Measurements from ENCODE around the gene FNDC5. TPM values are rescaled to one million over a fixed set of nuclear protein-coding genes. Genes with fewer than 3 reads are reported as not detected.

The FNDC5 gene
- polyA plus RNA-seq, 1 of the 3 experiments (the other 2 are of a cell fraction): 0.59 TPM

DNA sequence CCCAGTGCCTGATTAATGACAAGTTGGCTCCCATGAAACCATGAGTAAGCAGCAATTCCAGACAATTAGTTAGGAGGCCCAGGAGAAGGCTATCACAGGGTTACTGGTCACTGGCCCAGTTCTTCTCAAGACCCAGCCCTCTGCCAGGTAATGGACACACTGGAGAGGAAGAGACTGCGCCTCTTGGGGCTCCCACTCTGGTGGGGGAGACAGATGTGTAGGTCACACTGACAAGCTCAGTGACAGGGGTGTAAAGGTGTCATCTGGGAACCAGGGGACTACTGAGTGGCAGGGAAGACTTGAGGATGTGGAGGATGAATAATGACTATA, 20.5 kb upstream of the FNDC5 start:
- no peak overlapping the region for H3K27ac ChIP-seq (ENCODE audit: low read depth in 2 of 2, low read length in 1 of 2)
- ChIA-PET POLR2A (no interaction called here), CTCF (interaction anchor here (0.9 to 9.0 kb wide), 7 partner anchors 9 to 195 kb away, joined by 4 to 46 read pairs (median 13); partner anchors contain the start of gene FNDC5)
- DNase-seq: no peak
- H3K9me3 ChIP-seq: no peaks in the 10 kb centered on the region
- H3K4me1 ChIP-seq (ENCODE audit: control insufficient read depth in 1 of 2, insufficient read depth in 2 of 2, low read depth in 1 of 2, low read length in 1 of 2): peaks cover 0 to 8% of the 10 kb centered on the region in 2 experiments; a peak in 2 of 4 replicates
- TF ChIP-seq SMC3 (IDR thresholded peaks at IDR 0.05; ENCODE audit: low read depth, low read length): no peak
- no peak for TF ChIP-seq TAF1 (IDR thresholded peaks at IDR 0.05; ENCODE audit: borderline replicate concordance, low read depth, low read length)
- TF ChIP-seq FOXJ3 (CRISPR knock-in tag; IDR thresholded peaks at IDR 0.05): no peak
- TF ChIP-seq NRF1 (IDR thresholded peaks at IDR 0.05; ENCODE audit: low read depth, low read length): no peak
- no peak for TF ChIP-seq IRF3 (IDR thresholded peaks at IDR 0.05; ENCODE audit: low read depth, low read length)
- no peak for TF ChIP-seq EP300 (IDR thresholded peaks at IDR 0.05; ENCODE audit: borderline replicate concordance in 1 of 2, low read depth in 1 of 2, low read length in 1 of 2)
- peaks cover 4% of the 10 kb centered on the region for H3F3A ChIP-seq (replicated peaks; ENCODE audit: insufficient read depth)
- H3K9me2 ChIP-seq: no peaks in the 10 kb centered on the region
- H3K27me3 ChIP-seq (ENCODE audit: insufficient read depth): peaks cover 5% of the 10 kb centered on the region; the same call in 1 of the 2 replicates
- H3K4me2 ChIP-seq: no peak overlapping the region
- 67% methylated on average over 1 of the region's 1 CpG for WGBS (ENCODE audit: low lambda C conversion rate)
- no peak overlapping the region for H3K9ac ChIP-seq
- 0 out of 2 replicates have a peak, but pooled peaks cover 4% of the 10 kb centered on the region for H4K20me1 ChIP-seq (ENCODE audit: insufficient read depth)
- no peaks in the 10 kb centered on the region for H3K79me2 ChIP-seq (ENCODE audit: insufficient read depth)
- no peaks in the 10 kb centered on the region for H3K36me3 ChIP-seq (replicated peaks in 1 of 2; ENCODE audit: control insufficient read depth in 1 of 2, insufficient read depth in 2 of 2, low read length in 1 of 2)
- no peak overlapping the region for H3K4me3 ChIP-seq (ENCODE audit: low read depth in 2 of 2, low read length in 1 of 2)
- no peak overlapping the region for H2AFZ ChIP-seq (ENCODE audit: low read depth)

DNA sequence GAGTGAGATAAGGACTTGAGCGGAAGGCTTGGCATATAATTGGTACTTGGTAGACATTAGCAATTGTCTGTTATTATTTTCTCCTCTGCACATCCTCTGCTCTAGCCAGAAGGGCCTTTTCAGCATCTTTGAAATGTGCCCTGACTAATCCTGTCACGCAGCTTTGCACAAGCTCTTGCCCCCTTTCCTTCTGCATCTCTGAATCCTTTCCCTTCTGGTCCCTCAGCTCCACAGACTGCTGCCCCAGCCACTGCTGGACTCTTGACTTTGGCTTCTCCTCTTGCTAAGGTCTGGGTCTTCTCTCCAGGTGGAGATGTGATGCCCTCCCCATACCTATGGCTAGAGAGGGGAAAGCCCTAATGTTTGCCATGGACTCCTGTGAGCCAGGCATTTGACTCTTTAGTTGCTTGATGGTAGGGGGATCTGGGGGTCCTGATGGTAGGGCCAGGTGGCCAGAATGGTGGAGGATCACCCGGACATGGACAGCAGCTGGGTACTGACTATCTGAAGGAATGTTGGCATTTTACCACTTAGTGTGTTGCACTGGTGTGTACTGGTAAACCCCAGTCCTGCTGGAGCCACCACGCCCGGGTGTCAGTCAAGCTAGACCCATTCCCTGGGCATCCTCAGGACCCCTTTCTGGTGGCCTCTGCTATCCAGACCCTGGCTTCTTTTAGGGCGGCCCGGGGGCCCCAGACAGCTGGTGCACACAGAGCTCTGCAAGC, 20.0 kb upstream of the FNDC5 start:
- peak; percentile 14 for DNase-seq
- H4K20me1 ChIP-seq (ENCODE audit: insufficient read depth): 0 out of 2 replicates have a peak, but pooled peaks cover 4% of the 10 kb centered on the region
- no peaks in the 10 kb centered on the region for H3K36me3 ChIP-seq (replicated peaks in 1 of 2; ENCODE audit: control insufficient read depth in 1 of 2, insufficient read depth in 2 of 2, low read length in 1 of 2)
- H3K4me1 ChIP-seq (ENCODE audit: control insufficient read depth in 1 of 2, insufficient read depth in 2 of 2, low read depth in 1 of 2, low read length in 1 of 2): peaks cover 0 to 8% of the 10 kb centered on the region in 2 experiments; a peak in 2 of 4 replicates
- 82% methylated on average over 5 of the region's 7 CpGs for WGBS (ENCODE audit: low lambda C conversion rate)
- H3K9me3 ChIP-seq: no peaks in the 10 kb centered on the region
- H3K27ac ChIP-seq (ENCODE audit: low read depth in 2 of 2, low read length in 1 of 2): no peak overlapping the region
- no peak overlapping the region for H2AFZ ChIP-seq (ENCODE audit: low read depth)
- no peak overlapping the region for H3K9ac ChIP-seq
- H3K9me2 ChIP-seq: no peaks in the 10 kb centered on the region
- peaks cover 5% of the 10 kb centered on the region; the same call in 1 of the 2 replicates for H3K27me3 ChIP-seq (ENCODE audit: insufficient read depth)
- H3K4me2 ChIP-seq: no peak overlapping the region
- H3F3A ChIP-seq (replicated peaks; ENCODE audit: insufficient read depth): peaks cover 4% of the 10 kb centered on the region
- no peak overlapping the region for H3K4me3 ChIP-seq (ENCODE audit: low read depth in 2 of 2, low read length in 1 of 2)
- CTCF ChIA-PET: interaction anchor here (0.5 to 9.0 kb wide), 9 partner anchors 10 to 196 kb away, joined by 3 to 46 read pairs (median 6); partner anchors contain the start of gene FNDC5
- no peaks in the 10 kb centered on the region for H3K79me2 ChIP-seq (ENCODE audit: insufficient read depth)
- POLR2A ChIA-PET: interaction anchor here (0.9 kb wide), 1 partner anchor 40 kb away, joined by 4 read pairs; no protein-coding TSS in a partner anchor
- no peak for TF ChIP-seq EP300 (IDR thresholded peaks at IDR 0.05; ENCODE audit: borderline replicate concordance in 1 of 2, low read depth in 1 of 2, low read length in 1 of 2)
- no peak for TF ChIP-seq SMC3 (IDR thresholded peaks at IDR 0.05; ENCODE audit: low read depth, low read length)
- TF ChIP-seq PBX3 (IDR thresholded peaks at IDR 0.05): no peak
- TF ChIP-seq IRF3 (IDR thresholded peaks at IDR 0.05; ENCODE audit: low read depth, low read length): no peak
- no peak for TF ChIP-seq TCF12 (IDR thresholded peaks at IDR 0.05)
- TF ChIP-seq EZH2phosphoT487 (IDR thresholded peaks at IDR 0.05; ENCODE audit: borderline replicate concordance, low read depth): no peak
- TF ChIP-seq POLR2AphosphoS5 (IDR thresholded peaks at IDR 0.05; ENCODE audit: low read depth, low read length): no peak
- no peak for TF ChIP-seq GABPA (IDR thresholded peaks at IDR 0.05; ENCODE audit: low read depth)
- TF ChIP-seq MEF2A (IDR thresholded peaks at IDR 0.05; ENCODE audit: borderline replicate concordance, low read depth): no peak
- TF ChIP-seq YY1 (IDR thresholded peaks at IDR 0.05; ENCODE audit: low read depth): no peak
- TF ChIP-seq, protein P1, sequence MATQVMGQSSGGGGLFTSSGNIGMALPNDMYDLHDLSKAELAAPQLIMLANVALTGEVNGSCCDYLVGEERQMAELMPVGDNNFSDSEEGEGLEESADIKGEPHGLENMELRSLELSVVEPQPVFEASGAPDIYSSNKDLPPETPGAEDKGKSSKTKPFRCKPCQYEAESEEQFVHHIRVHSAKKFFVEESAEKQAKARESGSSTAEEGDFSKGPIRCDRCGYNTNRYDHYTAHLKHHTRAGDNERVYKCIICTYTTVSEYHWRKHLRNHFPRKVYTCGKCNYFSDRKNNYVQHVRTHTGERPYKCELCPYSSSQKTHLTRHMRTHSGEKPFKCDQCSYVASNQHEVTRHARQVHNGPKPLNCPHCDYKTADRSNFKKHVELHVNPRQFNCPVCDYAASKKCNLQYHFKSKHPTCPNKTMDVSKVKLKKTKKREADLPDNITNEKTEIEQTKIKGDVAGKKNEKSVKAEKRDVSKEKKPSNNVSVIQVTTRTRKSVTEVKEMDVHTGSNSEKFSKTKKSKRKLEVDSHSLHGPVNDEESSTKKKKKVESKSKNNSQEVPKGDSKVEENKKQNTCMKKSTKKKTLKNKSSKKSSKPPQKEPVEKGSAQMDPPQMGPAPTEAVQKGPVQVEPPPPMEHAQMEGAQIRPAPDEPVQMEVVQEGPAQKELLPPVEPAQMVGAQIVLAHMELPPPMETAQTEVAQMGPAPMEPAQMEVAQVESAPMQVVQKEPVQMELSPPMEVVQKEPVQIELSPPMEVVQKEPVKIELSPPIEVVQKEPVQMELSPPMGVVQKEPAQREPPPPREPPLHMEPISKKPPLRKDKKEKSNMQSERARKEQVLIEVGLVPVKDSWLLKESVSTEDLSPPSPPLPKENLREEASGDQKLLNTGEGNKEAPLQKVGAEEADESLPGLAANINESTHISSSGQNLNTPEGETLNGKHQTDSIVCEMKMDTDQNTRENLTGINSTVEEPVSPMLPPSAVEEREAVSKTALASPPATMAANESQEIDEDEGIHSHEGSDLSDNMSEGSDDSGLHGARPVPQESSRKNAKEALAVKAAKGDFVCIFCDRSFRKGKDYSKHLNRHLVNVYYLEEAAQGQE (IDR thresholded peaks at IDR 0.05; ENCODE audit: low read depth, low read length): no peak
- TF ChIP-seq NFIC (IDR thresholded peaks at IDR 0.05; ENCODE audit: borderline replicate concordance): no peak
- TF ChIP-seq, protein P2, sequence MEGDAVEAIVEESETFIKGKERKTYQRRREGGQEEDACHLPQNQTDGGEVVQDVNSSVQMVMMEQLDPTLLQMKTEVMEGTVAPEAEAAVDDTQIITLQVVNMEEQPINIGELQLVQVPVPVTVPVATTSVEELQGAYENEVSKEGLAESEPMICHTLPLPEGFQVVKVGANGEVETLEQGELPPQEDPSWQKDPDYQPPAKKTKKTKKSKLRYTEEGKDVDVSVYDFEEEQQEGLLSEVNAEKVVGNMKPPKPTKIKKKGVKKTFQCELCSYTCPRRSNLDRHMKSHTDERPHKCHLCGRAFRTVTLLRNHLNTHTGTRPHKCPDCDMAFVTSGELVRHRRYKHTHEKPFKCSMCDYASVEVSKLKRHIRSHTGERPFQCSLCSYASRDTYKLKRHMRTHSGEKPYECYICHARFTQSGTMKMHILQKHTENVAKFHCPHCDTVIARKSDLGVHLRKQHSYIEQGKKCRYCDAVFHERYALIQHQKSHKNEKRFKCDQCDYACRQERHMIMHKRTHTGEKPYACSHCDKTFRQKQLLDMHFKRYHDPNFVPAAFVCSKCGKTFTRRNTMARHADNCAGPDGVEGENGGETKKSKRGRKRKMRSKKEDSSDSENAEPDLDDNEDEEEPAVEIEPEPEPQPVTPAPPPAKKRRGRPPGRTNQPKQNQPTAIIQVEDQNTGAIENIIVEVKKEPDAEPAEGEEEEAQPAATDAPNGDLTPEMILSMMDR (IDR thresholded peaks at IDR 0.05): no peak
- TF ChIP-seq RAD21 (IDR thresholded peaks at IDR 0.05; ENCODE audit: low read length): no peak

All from SK-N-SH (cell line).